Fibroblast of lung (primary cell): ENCODE results near the gene SCD5. TPM values are rescaled to one million over a fixed set of nuclear protein-coding genes. Genes with fewer than 3 reads are reported as not detected.

Experiments
- DNase-seq, 2 donors: peaks; one replicate each; pipeline versions ENCODE4 v3.0.0 to v3.0.0-alpha.2; 2010; ENCODE audit warnings: low read depth in 2 of 2
- H2AFZ ChIP-seq: 2 replicates; pipeline ENCODE4 v1.5.1; 2012; ENCODE audit warnings: low read length, control low read depth, inconsistent platforms
- H3K27ac ChIP-seq: 2 replicates; pipeline ENCODE4 v1.5.1; 2011; ENCODE audit warnings: low read length, control low read depth; ENCODE audit not compliant: insufficient read depth
- H3K27me3 ChIP-seq: 2 replicates; pipeline ENCODE4 v1.5.1; 2011; ENCODE audit warnings: mild to moderate bottlenecking, low read length; ENCODE audit not compliant: control insufficient read depth, insufficient read depth
- H3K36me3 ChIP-seq: 2 replicates; pipeline ENCODE4 v1.5.1; 2011; ENCODE audit warnings: low read length; ENCODE audit not compliant: control insufficient read depth, insufficient read depth
- H3K4me1 ChIP-seq: 2 replicates; pipeline ENCODE4 v1.5.1; 2011; ENCODE audit warnings: low read length; ENCODE audit not compliant: control insufficient read depth, insufficient read depth; ENCODE audit errors: extremely low read depth
- H3K4me2 ChIP-seq: 2 replicates; pipeline ENCODE4 v1.5.1; 2011; ENCODE audit warnings: low read length, control low read depth; ENCODE audit not compliant: insufficient read depth; ENCODE audit errors: extremely low read depth
- H3K4me3 ChIP-seq, 4 experiments: fragments of 200-600 bp in 1 of 4; sonication (generic) in 1 of 4; replicated peaks in 1 of 4; 2 replicates each; pipeline ENCODE4 v1.5.1; 2011 to 2016; ENCODE audit warnings: low read length in 4 of 4, low read depth in 3 of 4, mild to moderate bottlenecking in 3 of 4, control low read depth in 2 of 4, inconsistent platforms in 1 of 4, mixed read lengths in 1 of 4; ENCODE audit not compliant: insufficient read depth in 1 of 4; ENCODE audit errors: control extremely low read depth in 1 of 4
- H3K79me2 ChIP-seq: 2 replicates; pipeline ENCODE4 v1.5.1; 2012; ENCODE audit warnings: mild to moderate bottlenecking, low read length, inconsistent platforms; ENCODE audit not compliant: control insufficient read depth, insufficient read depth
- H3K9ac ChIP-seq: 2 replicates; pipeline ENCODE4 v1.5.1; 2011; ENCODE audit warnings: mild to moderate bottlenecking, low read length, control low read depth; ENCODE audit not compliant: insufficient read depth
- H3K9me3 ChIP-seq: 2 replicates; pipeline ENCODE4 v1.5.1; 2012; ENCODE audit warnings: low read depth, low read length; ENCODE audit not compliant: control insufficient read depth, insufficient read depth
- H4K20me1 ChIP-seq: 2 replicates; pipeline ENCODE4 v1.5.1; 2011; ENCODE audit warnings: low read length; ENCODE audit not compliant: control insufficient read depth, insufficient read depth; ENCODE audit errors: extremely low read depth
- CTCF ChIP-seq, 2 donors: IDR thresholded peaks in 1 of 2; conservative IDR thresholded peaks in 1 of 2; 1 replicate in 1 of 2; 2 replicates in 1 of 2; pipeline ENCODE4 v1.5.1; 2011 to 2012; ENCODE audit warnings: low read length in 2 of 2, control low read depth in 1 of 2, inconsistent platforms in 1 of 2, low read depth in 1 of 2, mild to moderate bottlenecking in 1 of 2
- EZH2 ChIP-seq: IDR thresholded peaks from 2 replicates; pipeline ENCODE4 v1.5.1; 2012; ENCODE audit warnings: low read length, control low read depth, mild to moderate bottlenecking; ENCODE audit errors: missing control alignments
- polyA plus RNA-seq, 2 donors: library from polyadenylated mRNA; depleted of rRNA in 1 of 2; stranded (reverse) in 1 of 2; unstranded in 1 of 2; fragments of >200 nt; gene quantifications; 2 replicates each; pipeline ENCODE4 v1.2.1, GENCODE V29; 2011 to 2012; ENCODE audit warnings: missing spikeins in 1 of 2
- total RNA-seq: library from RNA; depleted of rRNA; stranded (reverse); fragments of >200 nt; gene quantifications from 2 replicates; pipeline ENCODE4 v1.2.1, GENCODE V29; 2014

The SCD5 gene
- total and polyA plus RNA-seq, 2 donors (not counting 1 experiment from before 2014, with no cell fraction given) = 4.9 to 11.4 TPM

DNA sequence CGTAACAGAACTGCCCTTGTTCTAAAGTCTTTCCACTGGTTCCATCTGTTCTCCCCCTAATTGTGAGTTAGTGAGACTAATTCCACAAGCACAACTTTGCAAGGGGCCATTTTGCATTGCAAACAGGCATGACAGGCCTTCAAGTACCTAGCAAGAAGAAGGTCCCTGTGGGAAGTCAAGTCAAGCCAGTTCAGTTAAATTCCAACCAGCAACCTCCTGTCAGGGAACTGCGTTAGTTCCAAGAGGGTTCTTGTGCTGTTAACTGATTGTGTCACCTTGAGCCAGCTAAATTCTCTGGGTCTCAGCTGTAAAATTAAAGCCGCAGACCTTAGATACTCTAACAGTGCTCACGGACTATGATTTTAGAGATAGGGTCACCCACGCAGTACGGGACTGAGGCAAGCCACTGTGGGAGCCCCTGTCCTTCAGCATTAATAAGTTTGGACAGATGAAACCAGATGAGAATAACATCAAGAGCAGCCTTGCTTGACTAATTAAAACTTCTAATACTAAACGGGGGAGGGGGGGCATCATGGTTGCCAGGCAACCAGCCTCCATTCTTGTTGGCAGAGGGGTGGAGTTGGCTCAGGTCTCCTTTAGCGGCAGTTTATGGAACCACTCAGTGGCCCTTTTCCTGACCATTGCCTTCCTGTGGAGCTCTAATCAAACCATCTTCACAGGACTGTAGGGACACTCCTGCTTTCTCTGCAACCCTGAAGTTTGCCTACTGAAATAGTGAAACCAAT, 212.7 kb downstream of the SCD5 start:
- TF ChIP-seq CTCF (conservative IDR thresholded peaks at IDR 0.05 in 1 of 2, IDR thresholded peaks at IDR 0.05 in 1 of 2; ENCODE audit: low read depth in 1 of 2, low read length in 2 of 2) (no peak), EZH2 (no peak)
- Histone ChIP-seq H3K4me2 (no peak overlapping the region), H4K20me1 (no peaks in the 10 kb centered on the region), H3K27me3 (peaks cover 3% of the 10 kb centered on the region), H3K27ac (no peak overlapping the region), H3K36me3 (no peaks in the 10 kb centered on the region), H2AFZ (no peak overlapping the region), H3K4me1 (no peaks in the 10 kb centered on the region), H3K79me2 (no peaks in the 10 kb centered on the region), H3K9ac (no peak overlapping the region), H3K9me3 (no peaks in the 10 kb centered on the region), H3K4me3 (no peak overlapping the region)
- DNase-seq = no peak

DNA sequence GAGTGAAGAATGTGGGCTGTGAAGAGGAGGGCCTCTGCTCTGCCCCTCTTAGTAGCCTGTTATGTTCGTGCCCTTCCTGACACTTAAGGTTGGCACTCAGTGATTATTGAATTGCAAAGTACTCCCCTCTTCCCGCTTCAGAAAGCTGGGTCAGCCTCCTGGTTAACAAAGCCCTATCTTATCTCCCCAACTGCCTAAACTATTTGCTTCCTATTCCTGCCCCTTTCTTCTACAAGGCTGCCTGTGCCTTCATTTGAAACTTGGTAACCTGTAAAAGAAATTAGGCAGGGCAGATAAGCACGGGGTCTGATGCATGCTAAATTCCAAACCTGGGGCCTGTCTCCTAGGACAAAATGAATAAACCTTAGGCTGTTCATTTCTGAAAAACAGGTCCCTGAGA, 213.7 kb downstream of the SCD5 start:
- H3K79me2 ChIP-seq = no peaks in the 10 kb centered on the region
- H3K27me3 ChIP-seq = peaks cover 3% of the 10 kb centered on the region
- no peak overlapping the region for H3K4me3 ChIP-seq
- TF ChIP-seq EZH2 (no peak), CTCF (conservative IDR thresholded peaks at IDR 0.05 in 1 of 2, IDR thresholded peaks at IDR 0.05 in 1 of 2; ENCODE audit: low read depth in 1 of 2, low read length in 2 of 2) (no peak)
- H3K9me3 ChIP-seq = no peaks in the 10 kb centered on the region
- no peak for DNase-seq
- no peak overlapping the region for H3K4me2 ChIP-seq
- H4K20me1 ChIP-seq = no peaks in the 10 kb centered on the region
- H3K9ac ChIP-seq = no peak overlapping the region
- no peaks in the 10 kb centered on the region for H3K36me3 ChIP-seq
- no peak overlapping the region for H2AFZ ChIP-seq
- H3K4me1 ChIP-seq = no peaks in the 10 kb centered on the region
- no peak overlapping the region for H3K27ac ChIP-seq

GRCh38 chr4:82583897-82584587, 214.6 kb downstream of the SCD5 start:
- Histone ChIP-seq H4K20me1 (no peaks in the 10 kb centered on the region), H3K4me3 (no peak overlapping the region), H3K9ac (no peak overlapping the region), H3K4me2 (no peak overlapping the region), H3K9me3 (no peaks in the 10 kb centered on the region), H3K36me3 (no peaks in the 10 kb centered on the region), H3K27ac (no peak overlapping the region), H3K4me1 (no peaks in the 10 kb centered on the region), H3K79me2 (no peaks in the 10 kb centered on the region), H3K27me3 (peaks cover 3% of the 10 kb centered on the region), H2AFZ (no peak overlapping the region)
- no peak for TF ChIP-seq EZH2
- DNase-seq = peak in 1 of 2 donors; percentile 8
